Neural progenitor cell (in vitro differentiated cells): ENCODE measurements around the gene CLTCL1. TPM values are rescaled to one million over a fixed set of nuclear protein-coding genes. Genes with fewer than 3 reads are reported as not detected.

Experiments
- DNase-seq: peaks from one replicate; pipeline ENCODE4 v3.0.0-alpha.2; 2016; ENCODE audit warnings: low spot score
- H2AFZ ChIP-seq: fragments of 200-600 bp; sonication (generic); replicated peaks from 2 replicates; pipeline ENCODE4 v1.6.1; 2016; ENCODE audit warnings: antibody characterized with exemption
- H3F3A ChIP-seq: fragments of 200-600 bp; sonication (generic); 2 replicates; pipeline ENCODE4 v1.6.1; 2016; ENCODE audit warnings: antibody characterized with exemption, low read depth
- H3K27ac ChIP-seq: fragments of 200-600 bp; sonication (generic); 2 replicates; pipeline ENCODE4 v1.5.1; 2016; ENCODE audit warnings: mild to moderate bottlenecking
- H3K27me3 ChIP-seq: fragments of 200-600 bp; sonication (generic); 2 replicates; pipeline ENCODE4 v1.6.1; 2016; ENCODE audit warnings: mild to moderate bottlenecking, moderate library complexity
- H3K36me3 ChIP-seq: fragments of 200-600 bp; sonication (generic); 2 replicates; pipeline ENCODE4 v1.5.1; 2016
- H3K4me1 ChIP-seq: fragments of 200-600 bp; sonication (generic); 2 replicates; pipeline ENCODE4 v1.6.1; 2016; ENCODE audit warnings: mixed run types
- H3K4me2 ChIP-seq: fragments of 200-600 bp; sonication (generic); 2 replicates; pipeline ENCODE4 v1.6.1; 2016
- H3K4me3 ChIP-seq: fragments of 200-600 bp; sonication (generic); 2 replicates; pipeline ENCODE4 v1.5.1; 2016
- H3K79me2 ChIP-seq: fragments of 200-600 bp; sonication (generic); 2 replicates; pipeline ENCODE4 v1.6.1; 2016; ENCODE audit warnings: low read depth
- H3K9ac ChIP-seq: fragments of 200-600 bp; sonication (generic); 2 replicates; pipeline ENCODE4 v1.6.1; 2016
- H3K9me3 ChIP-seq: fragments of 200-600 bp; sonication (generic); 2 replicates; pipeline ENCODE4 v1.5.1; 2016; ENCODE audit warnings: low read depth
- H4K20me1 ChIP-seq: fragments of 200-600 bp; sonication (generic); 2 replicates; pipeline ENCODE4 v1.6.1; 2016; ENCODE audit warnings: low read depth
- H3K27ac Mint-ChIP-seq: 3 replicates; pipeline ENCODE4 v1.8.0; 2021; ENCODE audit warnings: mixed read lengths
- H3K27me3 Mint-ChIP-seq: 2 replicates; pipeline ENCODE4 v1.8.0; 2022; ENCODE audit warnings: low read depth, mild to moderate bottlenecking, inconsistent platforms, moderate library complexity, mixed read lengths; ENCODE audit not compliant: insufficient read depth
- H3K36me3 Mint-ChIP-seq: 3 replicates; pipeline ENCODE4 v1.8.0; 2021; ENCODE audit warnings: mixed read lengths
- H3K4me1 Mint-ChIP-seq: 3 replicates; pipeline ENCODE4 v1.8.0; 2021; ENCODE audit warnings: mixed read lengths
- H3K4me3 Mint-ChIP-seq: 3 replicates; pipeline ENCODE4 v1.8.0; 2021; ENCODE audit warnings: mild to moderate bottlenecking, moderate library complexity, mixed read lengths
- H3K9me3 Mint-ChIP-seq: 3 replicates; pipeline ENCODE4 v1.8.0; 2020; ENCODE audit warnings: mixed read lengths
- CTCF ChIP-seq: fragments of 200-600 bp; sonication (generic); IDR thresholded peaks from 2 replicates; pipeline ENCODE4 v1.5.1; 2017; ENCODE audit warnings: antibody characterized with exemption, mild to moderate bottlenecking
- EZH2 ChIP-seq: fragments of 200-600 bp; sonication (generic); IDR thresholded peaks from 2 replicates; pipeline ENCODE4 v1.6.1; 2017; ENCODE audit warnings: antibody characterized with exemption, mild to moderate bottlenecking, moderate library complexity
- EZH2phosphoT487 ChIP-seq: fragments of 200-600 bp; sonication (generic); IDR thresholded peaks from 2 replicates; pipeline ENCODE4 v1.6.1; 2017; ENCODE audit warnings: antibody characterized with exemption
- total RNA-seq: library from RNA; depleted of rRNA; stranded (reverse); fragments of >200 nt; gene quantifications from 2 replicates; pipeline ENCODE4 v1.2.3, GENCODE V29; 2015; ENCODE audit warnings: low replicate concordance

Gene CLTCL1
- total RNA-seq, 1 donor from 2014 or later: 13.7 TPM

- Histone ChIP-seq H4K20me1 (no peaks in the 10 kb centered on the region), H3F3A (no peaks in the 10 kb centered on the region), H3K27me3 (no peaks in the 10 kb centered on the region), H3K4me2 (no peak overlapping the region), H2AFZ (no peak overlapping the region), H3K4me3 (no peak overlapping the region), H3K27ac (no peak overlapping the region), H3K4me1 (no peaks in the 10 kb centered on the region), H3K9me3 (no peaks in the 10 kb centered on the region), H3K36me3 (no peaks in the 10 kb centered on the region), H3K9ac (no peak overlapping the region), H3K79me2 (no peaks in the 10 kb centered on the region)
- no peak for DNase-seq
- no peaks in the 10 kb centered on the region for H3K36me3 Mint-ChIP-seq
- H3K27me3 Mint-ChIP-seq: no peaks in the 10 kb centered on the region
- no peaks in the 10 kb centered on the region for H3K4me1 Mint-ChIP-seq
- no peaks in the 10 kb centered on the region for H3K9me3 Mint-ChIP-seq
- TF ChIP-seq EZH2 (no peak), EZH2phosphoT487 (no peak), CTCF (no peak)
- no peak overlapping the region for H3K4me3 Mint-ChIP-seq
- H3K27ac Mint-ChIP-seq: no peak overlapping the region
These were observed 13.0 kb upstream of the CLTCL1 start for GRCh38 chr22:19304547-19304946.

- H3K4me3 ChIP-seq: no peak overlapping the region
- no peaks in the 10 kb centered on the region for H4K20me1 ChIP-seq
- H3K4me1 ChIP-seq: no peaks in the 10 kb centered on the region
- DNase-seq: no peak
- H3K9me3 ChIP-seq: no peaks in the 10 kb centered on the region
- TF ChIP-seq EZH2: no peak
- TF ChIP-seq CTCF: no peak
- no peak for TF ChIP-seq EZH2phosphoT487
- H3K4me1 Mint-ChIP-seq: no peaks in the 10 kb centered on the region
- H3K4me3 Mint-ChIP-seq: no peak overlapping the region
- no peak overlapping the region for H3K4me2 ChIP-seq
- H3K79me2 ChIP-seq: no peaks in the 10 kb centered on the region
- H3F3A ChIP-seq: no peaks in the 10 kb centered on the region
- no peak overlapping the region for H3K9ac ChIP-seq
- no peak overlapping the region for H2AFZ ChIP-seq
- no peaks in the 10 kb centered on the region for H3K36me3 Mint-ChIP-seq
- no peak overlapping the region for H3K27ac Mint-ChIP-seq
- H3K36me3 ChIP-seq: no peaks in the 10 kb centered on the region
- H3K27me3 Mint-ChIP-seq: no peaks in the 10 kb centered on the region
- H3K27ac ChIP-seq: no peak overlapping the region
- no peaks in the 10 kb centered on the region for H3K9me3 Mint-ChIP-seq
- no peaks in the 10 kb centered on the region for H3K27me3 ChIP-seq
These were observed 12.3 kb upstream of the CLTCL1 start for GRCh38 chr22:19303785-19304184.

GRCh38 chr22:19295733-19296132 is 4.2 kb upstream of the CLTCL1 start:
- H3K27ac Mint-ChIP-seq: no peak overlapping the region
- no peak overlapping the region for H3K4me3 ChIP-seq
- no peaks in the 10 kb centered on the region for H3K36me3 Mint-ChIP-seq
- H3K9ac ChIP-seq: no peak overlapping the region
- H3K27me3 ChIP-seq: peaks cover 19% of the 10 kb centered on the region
- no peak overlapping the region for H3K4me2 ChIP-seq
- H3K27ac ChIP-seq: no peak overlapping the region
- H3K27me3 Mint-ChIP-seq: peaks cover 3% of the 10 kb centered on the region
- H3K9me3 ChIP-seq: no peaks in the 10 kb centered on the region
- H3K79me2 ChIP-seq: no peaks in the 10 kb centered on the region
- no peak overlapping the region for H3K4me3 Mint-ChIP-seq
- H3K36me3 ChIP-seq: no peaks in the 10 kb centered on the region
- H3K9me3 Mint-ChIP-seq: no peaks in the 10 kb centered on the region
- H3F3A ChIP-seq: no peaks in the 10 kb centered on the region
- H3K4me1 Mint-ChIP-seq: peaks cover 12% of the 10 kb centered on the region
- no peaks in the 10 kb centered on the region for H3K4me1 ChIP-seq
- H4K20me1 ChIP-seq: no peaks in the 10 kb centered on the region
- TF ChIP-seq EZH2phosphoT487 (no peak), CTCF (no peak)
- no peak for DNase-seq
- no peak overlapping the region for H2AFZ ChIP-seq
